T-helper 1 cell treated with Interleukin-12 subunit alpha and Interleukin-12 subunit beta and Interleukin-4 antibody, amounts not matched to agents 30 ng/mL and 1 ng/mL, for 36 hours (primary cell): ENCODE data around the gene INTS2. TPM values are rescaled to one million over a fixed set of nuclear protein-coding genes. Genes with fewer than 3 reads are reported as not detected.
"Not testable (repeated sequence)": the region's sequence is repeated elsewhere in the genome, so short reads cannot be mapped to it uniquely, and the experiment has no call there.

ENCODE experiments used
- intact Hi-C: fragments of 100-400 bp; cut with micrococcal nuclease; formaldehyde crosslinking; loops from one replicate; pipeline ENCODE4 v1.15.1; 2024
- total RNA-seq: library from RNA; stranded (reverse); gene quantifications from 2 replicates; pipeline ENCODE4 v1.2.3, GENCODE V29; 2022

INTS2 gene
- total RNA-seq, 1 donor from 2014 or later: 21.5 TPM

- intact Hi-C loops: no loop called here
These were observed 102.2 kb downstream of the INTS2 start for GRCh38 chr17:61825448-61826137.

GRCh38 chr17:61822326-61823285 is 105.2 kb downstream of the INTS2 start:
- intact Hi-C loops: no loop called here

GRCh38 chr17:61821655-61822054 is 106.1 kb downstream of the INTS2 start:
- intact Hi-C loops: no loop called here

GRCh38 chr17:61819265-61819664 is 108.5 kb downstream of the INTS2 start:
- intact Hi-C loops: not testable (repeated sequence)

GRCh38 chr17:61818225-61818624 is 109.6 kb downstream of the INTS2 start:
- intact Hi-C loops: no loop called here

GRCh38 chr17:61817452-61817851 is 110.3 kb downstream of the INTS2 start:
- intact Hi-C loops: no loop called here

- intact Hi-C loops: no loop called here
These were observed 111.2 kb downstream of the INTS2 start for GRCh38 chr17:61816538-61816937.

GRCh38 chr17:61815863-61816503 is 111.8 kb downstream of the INTS2 start:
- intact Hi-C loops: no loop called here

Other genes starting within 250 kb of the INTS2 start
- gene BRIP1, start 64.5 kb downstream of the INTS2 start, total RNA-seq: 15.5 and 18.1 TPM in 2 replicates
- gene MED13, start 137.3 kb upstream of the INTS2 start, total RNA-seq: 70.7 and 77.9 TPM in 2 replicates